Measurements from ENCODE around the gene EYA2.
"Not testable (repeated sequence)": the region's sequence is repeated elsewhere in the genome, so short reads cannot be mapped to it uniquely, and the experiment has no call there.

The EYA2 gene, protein sequence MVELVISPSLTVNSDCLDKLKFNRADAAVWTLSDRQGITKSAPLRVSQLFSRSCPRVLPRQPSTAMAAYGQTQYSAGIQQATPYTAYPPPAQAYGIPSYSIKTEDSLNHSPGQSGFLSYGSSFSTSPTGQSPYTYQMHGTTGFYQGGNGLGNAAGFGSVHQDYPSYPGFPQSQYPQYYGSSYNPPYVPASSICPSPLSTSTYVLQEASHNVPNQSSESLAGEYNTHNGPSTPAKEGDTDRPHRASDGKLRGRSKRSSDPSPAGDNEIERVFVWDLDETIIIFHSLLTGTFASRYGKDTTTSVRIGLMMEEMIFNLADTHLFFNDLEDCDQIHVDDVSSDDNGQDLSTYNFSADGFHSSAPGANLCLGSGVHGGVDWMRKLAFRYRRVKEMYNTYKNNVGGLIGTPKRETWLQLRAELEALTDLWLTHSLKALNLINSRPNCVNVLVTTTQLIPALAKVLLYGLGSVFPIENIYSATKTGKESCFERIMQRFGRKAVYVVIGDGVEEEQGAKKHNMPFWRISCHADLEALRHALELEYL

DNA sequence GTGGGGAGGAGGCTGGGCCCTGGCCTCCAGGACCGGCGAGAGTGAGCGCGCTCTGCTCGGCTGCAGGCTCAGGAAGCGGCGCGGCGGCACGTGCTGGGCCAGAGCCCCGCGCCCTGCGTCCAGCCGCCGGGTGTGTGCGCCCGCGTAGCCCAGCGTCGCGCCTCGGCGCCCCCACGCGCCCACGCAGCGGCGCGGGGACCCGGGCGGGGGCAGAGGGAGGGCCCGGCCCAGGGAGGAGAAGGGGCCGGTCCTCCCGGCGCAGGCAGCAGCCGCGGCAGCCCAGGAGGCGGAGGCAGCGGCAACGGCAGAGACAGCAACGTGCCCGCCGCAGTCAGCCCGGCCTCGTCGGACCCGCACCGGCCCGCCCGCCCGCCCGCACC lies at the start of gene EYA2:
TSS of gene EYA2 (plus strand) at position 265 of the 380 bp plus-strand sequence. CDS start 95,168 bp downstream, outside the sequence.
- DNase-seq (ENCODE audit: low spot score), result no peak

DNA sequence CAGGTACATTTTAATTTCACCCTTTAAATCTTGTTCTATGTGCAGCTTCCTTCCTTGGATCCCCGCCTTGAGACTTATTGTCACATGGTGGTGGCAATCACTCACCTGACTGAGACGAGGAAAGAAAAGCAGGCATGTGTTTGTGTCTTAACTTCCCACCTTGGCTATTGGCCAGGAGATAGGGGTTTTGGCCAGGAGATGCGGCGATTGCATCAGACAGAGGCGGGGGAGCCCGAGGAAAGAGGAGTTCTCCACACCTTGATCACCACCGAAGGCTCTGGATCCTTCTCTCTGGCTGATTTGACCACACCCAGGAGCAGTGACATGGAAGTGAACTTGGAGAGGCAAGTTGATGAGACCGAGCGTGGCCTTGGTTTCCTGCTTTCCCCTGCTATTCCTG lies 49.7 kb upstream of the EYA2 start:
- DNase-seq (ENCODE audit: low spot score), result no peak

DNA sequence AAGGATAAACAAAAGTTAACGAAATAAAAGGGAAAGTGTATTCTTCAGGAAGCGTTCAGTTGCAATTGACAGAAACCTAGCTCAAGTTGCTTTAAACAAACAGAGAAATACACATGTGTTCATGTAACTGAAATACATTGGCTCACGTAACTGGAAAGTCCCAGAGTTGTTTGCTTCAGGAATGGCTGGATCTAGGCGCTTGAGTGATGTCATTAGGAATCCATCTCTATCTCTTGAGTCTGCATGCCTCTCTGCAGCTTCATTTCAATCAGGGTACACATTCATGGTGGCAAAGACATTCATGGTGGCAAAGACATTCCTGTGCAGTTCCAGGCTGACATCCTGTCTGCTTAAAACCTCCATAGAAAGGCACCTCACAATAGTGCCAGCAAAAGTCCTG lies 45.4 kb upstream of the EYA2 start:
- no peak for DNase-seq (ENCODE audit: low spot score)

DNA sequence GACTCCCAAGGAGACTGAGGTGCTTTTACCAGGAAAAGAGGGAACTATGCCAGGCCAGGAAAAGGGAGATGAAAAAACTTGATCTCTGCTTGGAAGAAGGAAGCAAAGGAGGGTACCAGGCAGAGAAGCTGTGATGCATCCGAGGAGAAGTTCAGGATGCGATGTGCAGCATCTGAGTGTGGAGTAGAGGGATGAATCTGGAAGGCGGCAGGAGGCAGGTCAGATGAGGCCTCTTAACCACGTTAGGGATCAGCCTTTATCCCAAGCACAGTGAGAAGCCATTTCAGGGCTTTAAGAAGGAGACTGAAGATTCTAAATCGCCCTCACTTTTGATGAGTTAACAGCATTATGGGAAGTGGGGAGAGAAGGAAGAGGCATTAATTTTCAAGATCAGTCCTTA lies 44.9 kb upstream of the EYA2 start:
- DNase-seq (ENCODE audit: low spot score), result no peak

DNA sequence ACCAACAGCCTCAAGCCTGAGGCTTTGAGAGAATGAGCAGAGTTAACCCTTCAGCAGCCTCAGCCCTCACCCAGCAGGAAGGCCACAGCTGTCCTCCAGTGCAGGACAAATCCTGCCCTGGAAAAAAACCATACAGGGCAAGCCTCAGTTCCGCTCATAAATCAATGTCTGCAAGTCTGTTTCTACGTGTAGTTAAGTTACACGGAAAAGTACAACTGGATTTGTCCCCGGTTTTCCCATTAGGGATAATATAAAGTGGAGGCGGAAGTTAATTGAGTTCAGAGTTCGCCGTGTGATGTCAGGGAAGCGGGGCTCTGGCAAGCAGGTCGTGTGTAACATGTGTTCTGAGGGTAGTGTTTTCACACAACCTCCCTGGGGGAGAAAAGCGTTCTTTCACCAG lies 44.2 kb upstream of the EYA2 start:
- DNase-seq (ENCODE audit: low spot score), result no peak

DNA sequence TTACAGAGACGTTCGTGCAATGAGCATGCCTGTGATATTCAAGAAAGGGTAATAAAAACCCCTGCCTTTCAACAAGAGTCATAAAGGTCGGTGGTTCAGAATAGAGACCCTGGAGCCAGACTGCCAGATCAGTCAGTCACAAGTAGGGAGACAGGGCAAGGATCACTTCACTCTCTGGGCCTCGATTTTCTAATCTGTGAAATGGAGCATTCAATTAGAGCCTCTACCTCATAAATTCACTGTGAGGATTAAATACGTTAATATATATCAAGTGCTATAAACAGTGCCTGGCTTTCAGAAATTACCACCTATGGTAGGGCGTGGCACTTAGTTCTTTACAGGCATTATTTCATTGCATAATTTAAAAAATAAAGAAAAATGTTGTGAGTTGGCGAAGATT lies 43.7 kb upstream of the EYA2 start:
- DNase-seq (ENCODE audit: low spot score), result no peak

DNA sequence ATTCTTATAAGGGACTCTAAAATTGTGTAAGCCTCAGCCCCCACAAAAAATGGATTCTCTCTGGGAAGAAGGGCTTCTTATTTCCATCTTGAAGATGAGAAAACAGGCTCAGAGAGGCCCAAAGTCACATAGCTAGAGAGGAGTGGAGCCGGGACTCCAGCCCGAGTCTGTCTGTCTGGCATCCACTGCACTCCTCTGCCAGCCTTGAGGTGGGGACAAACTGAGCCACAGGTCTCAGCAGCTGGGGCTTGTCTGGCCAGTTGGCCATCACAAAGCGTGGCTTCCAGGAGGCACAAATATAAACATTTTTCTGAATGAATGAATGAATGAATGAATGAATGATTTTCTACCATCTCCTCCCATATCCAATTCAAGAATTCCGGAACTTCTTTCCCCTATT lies 42.9 kb upstream of the EYA2 start:
- no peak for DNase-seq (ENCODE audit: low spot score)

DNA sequence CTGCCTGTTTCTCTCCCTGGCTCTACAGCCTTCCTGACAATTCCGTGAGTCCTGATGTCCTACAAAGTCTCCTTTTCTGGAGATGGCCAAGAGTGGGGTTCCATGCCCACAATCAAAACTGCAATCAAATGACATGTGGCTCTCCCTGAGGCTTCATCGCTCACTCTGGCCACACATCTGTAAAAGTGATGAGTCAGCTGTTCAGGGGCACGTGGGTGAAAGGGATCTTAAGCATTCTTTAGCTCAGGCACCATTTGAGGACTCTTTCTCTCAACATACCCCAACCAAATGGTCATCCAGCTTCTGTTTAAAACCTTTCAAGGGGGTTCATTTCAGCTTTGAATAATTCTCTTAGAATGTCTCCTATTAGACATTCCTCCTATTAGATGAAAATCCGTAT lies 42.3 kb upstream of the EYA2 start:
- no peak for DNase-seq (ENCODE audit: low spot score)

DNA sequence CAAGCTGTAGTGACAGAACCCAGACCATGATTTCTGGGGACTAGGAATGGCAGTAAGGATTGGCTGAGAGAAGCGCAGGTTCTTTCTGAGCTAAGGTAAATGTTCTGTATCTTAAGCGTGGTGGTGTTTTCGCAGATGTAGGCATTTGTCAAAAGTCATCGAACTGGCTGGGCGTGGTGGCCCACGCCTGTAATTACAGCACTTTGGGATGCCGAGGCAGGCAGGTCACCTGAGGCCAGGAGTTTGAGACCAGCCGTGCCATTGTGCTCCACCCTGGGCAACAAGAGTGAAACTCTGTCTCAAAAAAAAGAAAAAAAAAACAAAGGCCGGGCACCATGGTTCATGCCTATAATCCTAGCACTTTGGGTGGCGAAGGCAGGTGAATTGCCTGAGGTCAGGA lies 40.7 kb upstream of the EYA2 start:
- no peak for DNase-seq (ENCODE audit: low spot score)

DNA sequence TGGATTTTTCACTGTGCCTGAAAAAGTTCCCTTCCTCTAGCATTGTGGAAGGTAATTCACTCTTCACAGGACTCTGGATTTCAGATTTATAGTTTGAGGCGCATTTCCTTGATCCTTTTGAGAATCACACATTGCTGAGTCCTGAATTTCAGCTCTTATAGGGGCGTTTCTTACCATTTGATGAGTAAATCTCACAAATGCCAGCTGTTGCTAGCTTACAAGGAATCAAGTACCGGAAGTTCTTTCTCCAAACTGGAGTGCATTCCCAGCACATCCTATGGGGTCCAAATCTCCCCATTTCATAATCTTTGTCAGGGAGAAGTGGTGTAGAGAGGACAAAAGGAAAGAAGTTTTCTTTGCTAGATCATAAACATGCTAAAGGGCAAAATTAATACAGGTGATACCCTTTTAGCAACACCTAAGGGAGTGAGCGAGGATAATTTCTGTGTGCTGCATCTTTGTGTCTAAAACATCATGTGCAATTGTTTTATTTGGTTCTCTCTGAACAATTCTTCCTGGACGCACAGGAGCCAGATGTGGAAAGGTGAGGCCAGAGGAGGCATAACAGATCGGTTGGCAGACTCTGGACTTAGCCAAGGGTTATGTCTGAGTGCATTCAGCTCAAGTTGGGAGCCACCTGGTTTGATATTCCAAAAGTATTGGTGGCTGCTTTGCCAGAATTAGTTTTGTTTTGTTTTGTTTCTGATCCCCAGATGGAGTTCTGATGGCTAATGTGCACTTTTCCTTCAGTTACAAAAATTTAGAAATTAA lies 37.4 kb upstream of the EYA2 start:
- no peak for DNase-seq (ENCODE audit: low spot score)

DNA sequence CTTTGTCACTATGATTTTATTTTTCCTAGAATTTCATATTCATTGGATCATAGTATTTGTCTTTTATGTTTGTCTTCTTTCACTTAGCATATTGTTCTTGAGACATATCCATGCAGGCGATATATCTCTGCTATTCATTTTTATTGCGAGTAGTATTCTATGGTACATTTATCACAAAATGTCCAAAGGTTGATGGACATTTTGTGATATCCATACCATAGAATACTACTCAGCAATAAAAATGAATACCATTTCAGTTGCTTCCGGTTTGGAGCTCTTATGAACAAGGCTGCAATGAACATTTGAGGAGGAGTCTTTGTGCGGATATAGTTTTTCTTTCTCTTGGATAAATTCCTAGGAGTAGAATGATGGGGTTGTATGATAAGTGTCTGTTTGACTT lies 28.8 kb upstream of the EYA2 start:
- no peak for DNase-seq (ENCODE audit: low spot score)

DNA sequence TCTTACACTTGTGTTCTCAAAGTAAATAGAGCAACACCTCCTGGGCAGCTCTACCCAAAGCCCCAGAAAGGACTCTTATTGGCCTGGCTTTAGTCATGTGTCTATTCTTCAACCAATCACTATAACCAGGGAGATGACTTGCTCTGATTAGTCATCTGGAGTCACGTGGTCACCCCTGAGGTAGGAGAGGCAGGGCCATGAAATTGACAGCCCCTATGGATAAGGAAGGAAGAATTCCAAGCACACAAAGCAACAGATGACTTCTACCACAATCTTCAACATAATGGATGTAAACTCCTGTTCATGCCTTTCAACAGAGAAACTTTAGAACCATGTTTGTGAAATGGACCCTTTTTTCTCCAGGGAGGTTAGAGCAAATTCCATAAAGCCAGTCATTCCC lies 24.6 kb upstream of the EYA2 start:
- DNase-seq (ENCODE audit: low spot score), result no peak

DNA sequence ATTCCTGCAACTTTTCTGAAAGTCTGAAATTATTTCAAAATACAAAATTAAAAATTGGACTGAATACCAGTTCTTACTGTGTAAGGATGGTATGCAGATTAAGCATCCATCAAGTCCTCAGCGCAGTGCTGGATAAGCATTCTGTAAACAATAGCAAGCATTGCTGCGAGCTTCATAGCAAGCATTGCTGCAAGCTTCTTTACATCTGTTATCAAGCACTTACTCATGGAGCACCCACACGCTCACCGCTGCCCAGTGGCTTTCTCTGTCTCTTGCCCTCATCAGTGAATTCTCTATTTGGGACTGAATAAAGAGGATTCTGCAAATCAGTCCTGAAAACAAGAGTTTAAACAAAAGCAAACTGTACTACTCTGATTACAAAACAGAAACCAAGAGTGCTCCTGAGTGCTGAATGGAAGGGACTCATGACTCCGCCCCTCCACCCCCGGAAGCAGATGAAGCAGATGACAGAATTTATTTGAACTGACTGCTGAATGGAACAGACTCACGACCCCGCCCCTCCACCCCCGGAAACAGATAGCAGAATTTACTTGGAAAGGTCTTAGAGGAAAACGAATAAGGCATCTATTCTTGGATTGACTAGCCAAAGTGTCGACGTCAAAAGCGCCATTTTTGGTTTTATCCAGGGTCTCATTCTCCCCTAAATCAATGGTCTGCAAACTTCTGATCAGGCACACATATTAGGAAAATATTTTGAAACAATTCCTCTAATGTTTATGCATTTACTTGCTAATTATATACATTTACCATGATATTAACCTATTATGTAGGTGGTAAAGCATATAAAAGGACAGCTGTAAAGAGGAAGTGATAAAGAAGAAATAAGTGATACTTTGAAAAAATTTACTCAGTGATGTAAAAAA lies 22.1 kb upstream of the EYA2 start:
- DNase-seq (ENCODE audit: low spot score), result no peak

DNA sequence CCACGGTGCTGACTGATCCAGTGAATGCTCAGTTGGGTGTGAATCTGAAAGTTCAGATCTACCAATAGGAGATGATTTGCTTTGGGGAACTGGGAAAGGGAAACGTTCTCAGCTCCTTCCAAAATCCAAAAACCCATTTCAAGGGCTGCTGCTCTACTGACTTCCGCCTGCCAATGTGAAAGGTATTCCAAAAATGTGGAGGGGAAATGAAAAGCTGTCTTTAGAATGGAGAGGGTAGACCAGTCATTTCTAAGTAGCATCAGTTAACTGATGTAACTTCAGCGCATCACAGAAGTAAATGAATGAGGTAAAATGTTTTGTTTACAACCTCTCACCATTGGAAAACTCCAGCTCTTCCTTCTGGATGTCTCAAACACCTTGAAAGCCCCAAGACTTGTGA lies 19.6 kb upstream of the EYA2 start:
- DNase-seq (ENCODE audit: low spot score), result no peak

DNA sequence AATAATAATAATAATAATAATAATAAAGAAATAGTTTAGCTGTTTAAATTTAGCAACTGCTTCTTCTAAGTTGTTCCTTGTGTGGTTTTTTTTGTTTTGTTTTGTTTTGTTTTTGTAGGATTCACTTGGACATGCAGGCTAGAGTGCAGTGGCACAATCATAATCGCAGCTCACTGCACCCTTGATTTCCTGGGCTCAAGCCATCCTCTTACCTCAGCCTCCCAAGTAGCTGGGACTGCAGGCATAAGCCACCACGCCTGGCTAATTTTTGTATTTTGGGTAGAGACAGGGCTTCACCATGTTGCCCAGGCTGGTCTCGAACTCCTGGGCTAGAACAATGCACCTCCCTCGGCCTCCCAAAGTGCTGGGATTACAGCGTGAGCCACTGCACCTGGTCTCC lies 15.3 kb upstream of the EYA2 start:
- no peak for DNase-seq (ENCODE audit: low spot score)

DNA sequence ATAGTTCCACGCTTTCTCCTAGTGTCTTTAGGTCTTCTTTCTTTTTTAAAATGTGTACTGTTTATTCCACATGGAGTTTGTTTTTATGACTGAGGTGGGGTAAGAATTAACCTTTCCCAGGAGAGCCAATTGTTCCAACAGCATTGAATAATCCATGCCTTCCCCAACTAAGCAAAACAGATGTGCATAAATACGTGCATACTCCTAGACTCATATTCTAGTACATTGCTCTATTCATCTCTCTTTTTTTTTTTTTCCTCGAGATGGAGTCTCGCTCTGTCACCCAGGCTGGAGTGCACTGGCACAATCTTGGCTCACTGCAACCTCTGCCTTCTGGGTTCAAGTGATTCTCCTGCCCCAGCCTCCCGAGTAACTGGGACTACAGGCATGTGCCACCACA lies 14.7 kb upstream of the EYA2 start:
- not testable (repeated sequence) for DNase-seq (ENCODE audit: low spot score)

DNA sequence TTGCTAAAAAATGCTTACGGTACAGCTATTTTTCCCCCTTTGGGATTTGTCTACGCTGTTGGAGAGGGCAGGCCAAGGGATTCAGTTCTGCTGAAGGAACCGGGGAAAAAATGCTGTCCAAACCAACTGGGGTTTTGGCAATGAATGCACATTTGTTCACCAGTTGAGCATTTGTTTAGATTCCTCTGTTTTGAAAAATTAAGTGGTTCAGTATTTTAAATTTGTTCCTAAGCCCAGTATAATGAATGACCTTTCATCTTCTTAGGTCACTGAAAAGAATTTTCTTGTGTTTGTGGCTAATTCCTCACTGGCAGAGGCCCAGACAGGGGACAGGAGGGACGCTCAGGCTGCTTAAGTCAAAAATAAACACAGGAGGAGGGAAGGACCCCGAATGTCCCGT lies 10.8 kb upstream of the EYA2 start:
- DNase-seq (ENCODE audit: low spot score), result no peak

DNA sequence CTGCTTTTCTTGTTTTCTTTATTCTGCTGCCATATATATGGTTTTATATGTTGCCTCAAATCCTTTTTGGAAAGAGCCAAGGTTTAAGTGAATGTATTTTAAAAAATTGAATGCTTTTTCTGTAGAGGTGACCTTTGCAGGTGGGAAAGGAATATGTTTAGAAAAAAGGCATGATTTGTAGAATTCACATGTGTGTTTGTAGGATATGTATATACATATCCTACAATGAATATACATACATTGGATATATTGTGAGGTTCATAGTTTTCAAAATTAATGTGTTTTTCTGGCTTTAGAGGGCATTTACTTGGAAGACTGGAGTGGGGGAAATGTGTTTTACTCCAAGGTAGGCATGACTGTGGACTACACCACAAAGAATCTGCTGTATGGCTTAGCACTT lies 4.0 kb upstream of the EYA2 start:
- DNase-seq (ENCODE audit: low spot score), result no peak

DNA sequence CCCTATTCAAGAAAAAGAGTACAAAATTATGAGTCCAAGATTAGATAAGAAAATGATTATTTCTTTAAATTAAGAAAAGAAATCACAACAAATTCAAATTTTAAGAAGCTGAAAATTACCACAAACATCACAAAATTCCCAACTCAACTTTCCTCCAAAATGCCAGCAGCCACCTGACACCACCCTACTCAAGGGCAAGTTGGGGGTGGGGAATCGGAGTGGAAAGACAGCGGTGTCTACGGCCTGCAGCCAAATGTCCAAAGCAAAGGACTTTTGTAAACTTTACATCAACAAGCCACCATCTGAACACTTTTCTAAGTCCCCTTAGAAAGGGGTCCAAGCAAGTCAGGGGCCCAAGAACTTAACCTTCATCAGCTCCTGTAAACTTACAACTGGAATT lies 1.6 kb upstream of the EYA2 start:
- no peak for DNase-seq (ENCODE audit: low spot score)

DNA sequence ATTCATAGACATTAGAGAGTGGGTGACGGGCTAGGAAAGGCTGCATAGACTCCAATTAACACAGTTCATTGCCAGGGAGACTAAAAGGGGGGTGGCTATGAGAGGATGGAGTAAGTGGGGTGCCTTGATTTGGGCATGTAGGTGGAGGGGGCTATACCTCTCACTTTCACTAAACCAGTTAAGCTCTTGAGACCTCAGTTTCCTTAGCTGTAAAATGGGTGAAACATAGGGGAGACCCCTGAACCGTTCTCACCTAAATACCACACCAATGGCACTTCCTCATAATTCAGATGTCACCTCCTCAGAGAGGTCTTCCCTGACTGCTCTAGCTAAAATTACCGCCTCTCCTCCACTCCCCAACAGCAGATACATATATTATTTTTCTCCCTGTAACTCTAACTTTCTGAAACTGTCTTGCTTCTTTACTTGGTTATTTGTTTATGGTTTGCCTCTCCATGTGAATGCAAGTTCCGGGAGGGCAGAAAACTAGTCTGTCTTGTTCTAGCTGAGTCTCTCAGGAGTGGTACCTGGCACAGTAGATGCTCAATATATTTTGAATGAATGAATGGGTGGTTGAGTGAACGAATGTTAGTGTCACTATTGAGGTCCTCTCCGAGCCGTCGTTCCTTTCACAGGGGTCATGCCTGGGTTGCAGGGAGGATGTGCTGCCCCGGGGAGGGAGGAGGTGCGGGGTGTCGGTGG lies 615 bp upstream of the EYA2 start:
- no peak for DNase-seq (ENCODE audit: low spot score)

DNA sequence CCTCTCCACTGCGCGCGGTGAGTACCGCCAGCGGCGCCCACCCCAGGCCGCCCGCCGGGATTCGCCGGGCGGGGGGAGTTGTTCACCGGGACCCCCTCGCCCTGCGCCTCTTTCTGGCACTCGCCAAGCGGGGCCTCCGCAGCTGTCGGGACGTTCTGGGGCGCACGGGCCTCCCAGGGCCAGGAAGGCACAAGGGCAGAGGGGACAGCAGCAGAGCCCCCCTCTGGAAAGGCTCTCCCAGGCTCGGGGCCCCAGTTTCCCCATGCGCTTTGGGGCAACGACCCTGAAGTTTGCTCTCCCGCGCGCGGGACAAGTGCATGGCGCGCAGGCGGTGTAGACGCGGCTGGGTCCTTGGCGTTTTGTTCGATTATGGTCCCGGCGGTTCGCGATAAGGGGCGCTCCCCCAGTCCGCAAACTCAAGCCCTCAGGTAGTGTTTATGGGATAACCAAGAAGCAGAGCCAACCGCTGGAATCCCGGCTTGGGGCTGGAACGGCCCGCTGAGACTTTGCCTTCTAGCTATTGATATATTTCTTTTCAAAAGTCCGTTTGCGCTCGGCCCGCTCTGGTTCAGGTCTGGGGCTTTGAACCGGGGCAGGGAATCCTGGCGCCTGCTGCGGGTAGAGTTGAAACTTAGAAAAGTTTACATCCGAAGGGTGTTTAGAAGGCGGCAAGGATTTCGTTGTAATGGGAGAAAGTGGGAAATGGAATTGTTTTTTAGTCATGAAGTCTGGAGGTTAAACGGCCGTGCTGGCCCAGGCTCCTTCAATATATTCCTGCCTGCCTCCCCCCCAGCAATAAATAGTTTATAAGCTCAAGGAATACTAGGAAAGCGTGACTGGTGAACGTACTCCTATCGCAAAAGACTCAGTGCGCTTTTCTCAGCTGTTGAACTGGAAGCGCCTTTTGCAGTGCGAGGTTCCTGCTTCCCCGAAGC lies 595 bp downstream of the EYA2 start:
- no peak for DNase-seq (ENCODE audit: low spot score)

All from CD4-positive, alpha-beta T cell treated with Interleukin-6 at 100 ng/mL for 8 hours (primary cell).